HG02798 (cell line): ENCODE data around the gene PADI3.
"Not testable (repeated sequence)": the region's sequence is repeated elsewhere in the genome, so short reads cannot be mapped to it uniquely, and the experiment has no call there.

Experiments used
- ATAC-seq: cut with Tn5 transposase; IDR thresholded peaks from one replicate; pipeline ENCODE4 v1.9.1; 2021; ENCODE audit warnings: mild to moderate bottlenecking; ENCODE audit not compliant: unreplicated experiment, poor library complexity

The PADI3 gene

GRCh38 chr1:17316704-17317103, 67.8 kb downstream of the PADI3 start:
- no peak for ATAC-seq

GRCh38 chr1:17318262-17318661, 69.4 kb downstream of the PADI3 start:
- ATAC-seq, result no peak

- no peak for ATAC-seq
Measured at GRCh38 chr1:17319561-17320350, 70.9 kb downstream of the PADI3 start.

GRCh38 chr1:17321857-17322390, 73.0 kb downstream of the PADI3 start:
- ATAC-seq, result not testable (repeated sequence)

GRCh38 chr1:17328855-17329254, 80.0 kb downstream of the PADI3 start:
- no peak for ATAC-seq

- ATAC-seq, result no peak
Measured at GRCh38 chr1:17329610-17330009, 80.7 kb downstream of the PADI3 start.

- ATAC-seq, result no peak
Measured at GRCh38 chr1:17330856-17331255, 82.0 kb downstream of the PADI3 start.

- no peak for ATAC-seq
Measured at GRCh38 chr1:17333081-17333480, 84.2 kb downstream of the PADI3 start.
